Sigmoid colon (tissue), 7 donors: ENCODE results near the gene GNAI3. TPM values are rescaled to one million over a fixed set of nuclear protein-coding genes. Genes with fewer than 3 reads are reported as not detected.

Source experiments
- DNase-seq: peaks from one replicate; pipeline ENCODE4 v3.0.0-alpha.2; 2019
- H3K27ac ChIP-seq, 4 donors: fragments of 200-600 bp; sonication (generic); one replicate each; pipeline ENCODE4 v1.5.1; 2016 to 2019; ENCODE audit warnings: mild to moderate bottlenecking in 1 of 4
- H3K27me3 ChIP-seq, 3 donors: fragments of 200-600 bp; sonication (generic); one replicate each; pipeline ENCODE4 v1.5.1; 2019; ENCODE audit warnings: mild to moderate bottlenecking in 1 of 3
- H3K36me3 ChIP-seq, 4 donors: fragments of 200-600 bp; sonication (generic); one replicate each; pipeline ENCODE4 v1.5.1; 2016 to 2019
- H3K4me1 ChIP-seq, 4 donors: fragments of 200-600 bp; sonication (generic); one replicate each; pipeline ENCODE4 v1.5.1; 2017 to 2019
- H3K4me3 ChIP-seq, 4 donors: fragments of 200-600 bp; sonication (generic); one replicate each; pipeline ENCODE4 v1.5.1; 2017 to 2019; ENCODE audit warnings: mild to moderate bottlenecking in 2 of 4, moderate library complexity in 1 of 4
- H3K9me3 ChIP-seq, 4 donors: fragments of 200-600 bp in 3 of 4; sonication (generic) in 3 of 4; one replicate each; pipeline versions ENCODE4 v1.5.1 to v1.6.1; 2013 to 2019
- CTCF ChIP-seq, 4 experiments: fragments of 450-650 bp in 3 of 4; fragments of 200-600 bp in 1 of 4; IDR thresholded peaks; one replicate each; pipeline ENCODE4 v1.5.1; 2016 to 2019; ENCODE audit warnings: antibody characterized with exemption in 4 of 4, mild to moderate bottlenecking in 3 of 4, moderate library complexity in 2 of 4
- EP300 ChIP-seq, 4 donors: sonication (generic); formaldehyde crosslinking; IDR thresholded peaks; one replicate each; pipeline ENCODE4 v1.6.1; 2017; ENCODE audit warnings: antibody characterized with exemption in 4 of 4
- POLR2A ChIP-seq, 2 donors: fragments of 450-650 bp; IDR thresholded peaks; one replicate each; pipeline ENCODE4 v1.6.1; 2016; ENCODE audit warnings: antibody characterized with exemption in 2 of 2, mild to moderate bottlenecking in 2 of 2, moderate library complexity in 2 of 2
- POLR2AphosphoS5 ChIP-seq, 4 donors: sonication (generic); formaldehyde crosslinking; IDR thresholded peaks; one replicate each; pipeline ENCODE4 v1.6.1; 2017; ENCODE audit warnings: antibody characterized with exemption in 4 of 4
- WGBS, 2 donors: extraction: QIAGEN DNeasy Blood & Tissue Kit; methylation state at CpG; one replicate each; pipeline ENCODE4 v1.1.7; 2013; 5-methylcytosine and 5-hydroxymethylcytosine counted together
- intact Hi-C: fragments of 100-400 bp; cut with DNase I; formaldehyde crosslinking; loops from one replicate; pipeline ENCODE4 v1.15.1; 2023
- polyA plus RNA-seq, 3 donors: library from polyadenylated mRNA; stranded (reverse); fragments of 200-250 nt; gene quantifications; one replicate each; pipeline ENCODE4 v1.2.3, GENCODE V29; 2013
- total RNA-seq, 4 donors: library from RNA; depleted of rRNA; stranded (reverse); fragments of >200 nt; gene quantifications; one replicate each; pipeline ENCODE4 v1.1.0, GENCODE V29; 2016
- donor health status: healthy with polysubstance abuse.
- donor health status: Bipolar disorder and iron deficiency.
- donor health status: healthy.

The GNAI3 gene
- total and polyA plus RNA-seq, 7 donors, result 4.2 to 6.4 (median 5.7) TPM

- H3K27me3 ChIP-seq, result no peaks in the 10 kb centered on the region
- intact Hi-C loops, result no loop called here
- H3K4me1 ChIP-seq, result peaks cover 0 to 55% (median 42%) of the 10 kb centered on the region in 4 donors
- H3K27ac ChIP-seq, result peak overlapping the region; percentile 63 to 81 (median 71)
- no peak overlapping the region for H3K4me3 ChIP-seq
- peaks cover 0 to 14% (median 8%) of the 10 kb centered on the region in 4 donors for H3K36me3 ChIP-seq
- no peaks in the 10 kb centered on the region for H3K9me3 ChIP-seq
- DNase-seq, result no peak
- TF ChIP-seq CTCF (IDR thresholded peaks at IDR 0.05), result no peak
- TF ChIP-seq POLR2AphosphoS5 (IDR thresholded peaks at IDR 0.05), result no peak
- no peak for TF ChIP-seq EP300 (IDR thresholded peaks at IDR 0.05)
- no peak for TF ChIP-seq POLR2A (IDR thresholded peaks at IDR 0.05)
- WGBS, 2 donors, result 71 to 84% methylated on average over 5 of the region's 5 CpGs
Observed at GRCh38 chr1:109501644-109502363, 46.6 kb upstream of the GNAI3 start.

DNA sequence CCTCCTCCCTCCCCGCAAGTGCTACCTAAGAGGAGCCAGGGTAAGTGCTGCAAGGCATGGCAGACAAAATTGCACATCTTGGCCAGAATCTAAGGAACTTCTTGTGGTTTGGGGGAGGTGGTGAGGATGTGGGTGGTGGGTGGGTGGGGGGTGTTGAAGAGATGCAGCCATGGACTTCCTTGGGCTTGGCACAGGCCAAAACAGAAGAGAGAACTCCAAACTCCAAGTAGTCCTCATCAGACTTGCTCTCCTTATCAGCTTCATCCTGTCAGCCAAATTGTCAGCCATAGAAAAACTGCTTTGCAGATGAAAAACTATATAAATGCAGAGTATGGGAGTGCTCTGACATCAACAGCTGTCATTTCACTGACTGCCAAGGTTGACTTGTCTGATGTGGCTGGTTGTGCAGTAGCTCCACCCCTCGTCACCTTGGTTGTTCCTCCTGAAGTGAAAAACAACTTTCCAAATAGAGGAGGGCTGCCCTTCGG is 46.0 kb upstream of the GNAI3 start:
- intact Hi-C loops, result no loop called here
- TF ChIP-seq EP300 (IDR thresholded peaks at IDR 0.05) (no peak), POLR2AphosphoS5 (IDR thresholded peaks at IDR 0.05) (no peak), POLR2A (IDR thresholded peaks at IDR 0.05) (no peak), CTCF (IDR thresholded peaks at IDR 0.05) (no peak)
- no peak for DNase-seq
- H3K36me3 ChIP-seq, result peaks cover 0 to 8% (median 3%) of the 10 kb centered on the region in 4 donors
- no peaks in the 10 kb centered on the region for H3K9me3 ChIP-seq
- no peak overlapping the region for H3K4me3 ChIP-seq
- H3K27me3 ChIP-seq, result no peaks in the 10 kb centered on the region
- H3K27ac ChIP-seq, result peak overlapping the region; percentile 63 to 81 (median 71)
- peaks cover 0 to 55% (median 42%) of the 10 kb centered on the region in 4 donors for H3K4me1 ChIP-seq
- WGBS, 2 donors, result 71 to 85% methylated on average over 3 of the region's 3 CpGs

DNA sequence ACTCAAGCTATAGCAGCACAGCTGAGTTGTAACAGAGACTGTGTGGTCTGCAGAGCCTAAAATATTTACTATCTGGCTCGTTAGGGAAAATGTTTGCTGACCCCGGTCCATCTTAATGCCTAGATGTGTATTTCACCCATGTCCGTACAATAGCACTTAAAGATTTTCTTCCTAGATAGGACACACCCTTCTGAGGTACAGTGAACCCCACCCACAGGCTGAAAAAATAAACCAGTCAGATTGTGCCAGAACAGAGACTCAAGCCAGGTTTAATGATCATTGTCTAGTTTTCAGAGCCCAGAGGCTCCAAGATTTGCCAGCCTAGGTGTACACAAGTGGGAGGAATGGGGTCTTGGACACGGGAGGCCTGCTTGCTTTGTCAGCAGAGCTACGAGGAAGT is 44.5 kb upstream of the GNAI3 start:
- Histone ChIP-seq H3K27ac (peak overlapping the region in 2 of 4 donors; percentile 20 to 25), H3K27me3 (no peaks in the 10 kb centered on the region), H3K4me1 (peaks cover 0 to 52% (median 48%) of the 10 kb centered on the region in 4 donors), H3K4me3 (no peak overlapping the region), H3K36me3 (no peaks in the 10 kb centered on the region), H3K9me3 (no peaks in the 10 kb centered on the region)
- DNase-seq, result no peak
- TF ChIP-seq EP300 (IDR thresholded peaks at IDR 0.05) (no peak), CTCF (IDR thresholded peaks at IDR 0.05) (no peak), POLR2A (IDR thresholded peaks at IDR 0.05) (no peak), POLR2AphosphoS5 (IDR thresholded peaks at IDR 0.05) (no peak)
- WGBS, 2 donors, result 11 to 45% methylated on average over 5 of the region's 5 CpGs
- intact Hi-C loops, result no loop called here

DNA sequence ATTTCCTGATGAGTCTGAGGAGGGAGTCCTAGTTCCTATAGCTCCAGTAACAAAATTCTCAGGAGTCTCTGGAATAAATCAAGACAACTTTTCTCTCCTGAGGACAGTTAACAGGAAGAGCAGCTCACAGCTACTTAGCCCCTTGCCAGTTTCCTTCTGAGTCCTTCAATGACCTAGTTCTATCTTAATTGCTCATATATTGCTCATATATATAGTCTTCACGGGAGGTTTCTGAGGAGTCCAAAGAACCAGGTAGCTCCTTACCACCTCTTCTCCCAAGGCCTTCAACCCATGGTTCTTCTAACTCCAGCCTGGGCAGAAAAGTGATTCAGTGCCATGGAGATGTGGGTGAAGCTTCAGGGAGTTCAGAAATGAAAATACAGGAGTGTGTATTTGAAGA is 43.4 kb upstream of the GNAI3 start:
- Histone ChIP-seq H3K27ac (no peak overlapping the region), H3K4me3 (no peak overlapping the region)
- intact Hi-C loops, result no loop called here

More for the DNA sequence above, 43.4 kb upstream of the GNAI3 start:
- TF ChIP-seq EP300 (IDR thresholded peaks at IDR 0.05) (no peak), POLR2AphosphoS5 (IDR thresholded peaks at IDR 0.05) (no peak), CTCF (IDR thresholded peaks at IDR 0.05) (no peak), POLR2A (IDR thresholded peaks at IDR 0.05) (no peak)
- Histone ChIP-seq H3K27me3 (no peaks in the 10 kb centered on the region), H3K36me3 (no peaks in the 10 kb centered on the region), H3K9me3 (no peaks in the 10 kb centered on the region), H3K4me1 (peaks cover 0 to 48% (median 43%) of the 10 kb centered on the region in 4 donors)
- 32 to 76% methylated on average over 1 of the region's 1 CpG for WGBS, 2 donors
- no peak for DNase-seq
